Measurements from ENCODE around the gene ASB13.

DNA sequence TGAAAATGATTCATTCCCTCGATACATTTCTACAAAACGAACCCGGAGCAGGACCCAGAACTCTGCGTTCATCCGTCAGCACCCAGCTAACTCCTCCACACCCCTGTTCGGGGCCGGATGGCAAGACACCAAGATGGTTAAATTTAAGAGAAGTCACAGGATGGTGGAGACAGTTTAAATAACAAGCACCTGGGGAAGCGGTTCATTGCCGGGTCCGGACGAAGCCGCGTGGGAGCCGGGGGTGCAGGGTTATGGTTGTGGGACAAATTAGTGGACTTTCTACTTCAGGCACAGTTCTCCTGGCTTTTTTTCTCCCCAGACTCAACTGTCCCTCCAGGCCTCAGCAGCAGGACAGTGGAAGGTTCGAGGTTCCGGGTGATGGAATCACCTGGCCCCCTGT is 45.4 kb downstream of the ASB13 start:
- TF ChIP-seq, protein P1, sequence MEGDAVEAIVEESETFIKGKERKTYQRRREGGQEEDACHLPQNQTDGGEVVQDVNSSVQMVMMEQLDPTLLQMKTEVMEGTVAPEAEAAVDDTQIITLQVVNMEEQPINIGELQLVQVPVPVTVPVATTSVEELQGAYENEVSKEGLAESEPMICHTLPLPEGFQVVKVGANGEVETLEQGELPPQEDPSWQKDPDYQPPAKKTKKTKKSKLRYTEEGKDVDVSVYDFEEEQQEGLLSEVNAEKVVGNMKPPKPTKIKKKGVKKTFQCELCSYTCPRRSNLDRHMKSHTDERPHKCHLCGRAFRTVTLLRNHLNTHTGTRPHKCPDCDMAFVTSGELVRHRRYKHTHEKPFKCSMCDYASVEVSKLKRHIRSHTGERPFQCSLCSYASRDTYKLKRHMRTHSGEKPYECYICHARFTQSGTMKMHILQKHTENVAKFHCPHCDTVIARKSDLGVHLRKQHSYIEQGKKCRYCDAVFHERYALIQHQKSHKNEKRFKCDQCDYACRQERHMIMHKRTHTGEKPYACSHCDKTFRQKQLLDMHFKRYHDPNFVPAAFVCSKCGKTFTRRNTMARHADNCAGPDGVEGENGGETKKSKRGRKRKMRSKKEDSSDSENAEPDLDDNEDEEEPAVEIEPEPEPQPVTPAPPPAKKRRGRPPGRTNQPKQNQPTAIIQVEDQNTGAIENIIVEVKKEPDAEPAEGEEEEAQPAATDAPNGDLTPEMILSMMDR (IDR thresholded peaks at IDR 0.05): no peak
- no peak for TF ChIP-seq POLR2AphosphoS5 (IDR thresholded peaks at IDR 0.05)
- no peak for TF ChIP-seq POLR2A (IDR thresholded peaks at IDR 0.05)
- no peak for TF ChIP-seq EP300 (IDR thresholded peaks at IDR 0.05)

Measured in sigmoid colon (tissue), 4 donors.